Measurements from ENCODE around the gene GATAD2B.
A peak's percentile ranks its signal among the peaks of the same experiment; 100 is the strongest.
"Not testable (repeated sequence)": the region's sequence is repeated elsewhere in the genome, so short reads cannot be mapped to it uniquely, and the experiment has no call there.

The GATAD2B gene

GRCh38 chr1:153891042-153891441 is 31.7 kb downstream of the GATAD2B start:
- peaks cover 0 to 15% (median 6%) of the 10 kb centered on the region in 4 experiments for H3K4me1 ChIP-seq (ENCODE audit: control extremely low read depth in 1 of 4, control insufficient read depth in 4 of 4, insufficient read depth in 4 of 4, low read length in 3 of 4)
- POLR2A ChIA-PET; H3K27ac ChIP-seq (ENCODE audit: insufficient read depth in 1 of 2, low read depth in 1 of 2, low read length in 2 of 2, poor library complexity in 1 of 2, severe bottlenecking in 2 of 2); H3K9me3 ChIP-seq (ENCODE audit: control extremely low read depth in 1 of 5, control insufficient read depth in 4 of 5, insufficient read depth in 2 of 5, low read depth in 1 of 5, low read length in 4 of 5); CTCF ChIA-PET; DNase-seq; H3K27me3 ChIP-seq (replicated peaks in 2 of 5; ENCODE audit: control insufficient read depth in 4 of 5, insufficient read depth in 5 of 5, low read length in 4 of 5); H3K4me3 ChIP-seq (ENCODE audit: control insufficient read depth in 1 of 7, extremely low read depth in 1 of 7, insufficient read depth in 4 of 7, low read depth in 2 of 7, low read length in 6 of 7): not testable (repeated sequence)
- peaks cover 5 to 14% (median 13%) of the 10 kb centered on the region in 4 experiments for H3K36me3 ChIP-seq (ENCODE audit: control insufficient read depth in 4 of 4, insufficient read depth in 4 of 4, low read length in 3 of 4)
- WGBS (ENCODE audit: insufficient coverage): 100% methylated on average over 1 of the region's 7 CpGs

GRCh38 chr1:153888533-153888932 is 34.2 kb downstream of the GATAD2B start:
- H3K36me3 ChIP-seq (ENCODE audit: control insufficient read depth in 4 of 4, insufficient read depth in 4 of 4, low read length in 3 of 4): peaks cover 4 to 14% (median 6%) of the 10 kb centered on the region in 4 experiments
- CTCF ChIA-PET: interaction anchor here (1.0 to 1.1 kb wide), 2 partner anchors 9 to 13 kb away, joined by 3 read pairs; no protein-coding TSS in a partner anchor
- POLR2A ChIA-PET: no interaction called here
- H3K4me1 ChIP-seq (ENCODE audit: control extremely low read depth in 1 of 4, control insufficient read depth in 4 of 4, insufficient read depth in 4 of 4, low read length in 3 of 4): peaks cover 0 to 16% (median 6%) of the 10 kb centered on the region in 4 experiments
- WGBS (ENCODE audit: insufficient coverage): 6% methylated on average over 3 of the region's 3 CpGs
- peak overlapping the region in 1 of 2 experiments; percentile 63 for H3K27ac ChIP-seq (ENCODE audit: insufficient read depth in 1 of 2, low read depth in 1 of 2, low read length in 2 of 2, poor library complexity in 1 of 2, severe bottlenecking in 2 of 2)
- no peaks in the 10 kb centered on the region for H3K9me3 ChIP-seq (ENCODE audit: control extremely low read depth in 1 of 5, control insufficient read depth in 4 of 5, insufficient read depth in 2 of 5, low read depth in 1 of 5, low read length in 4 of 5)
- H3K4me3 ChIP-seq (ENCODE audit: control insufficient read depth in 1 of 7, extremely low read depth in 1 of 7, insufficient read depth in 4 of 7, low read depth in 2 of 7, low read length in 6 of 7): peak overlapping the region in 2 of 7 experiments; percentile 17 to 42
- peak; percentile 25 to 74 (median 65) for DNase-seq
- no peaks in the 10 kb centered on the region for H3K27me3 ChIP-seq (replicated peaks in 2 of 5; ENCODE audit: control insufficient read depth in 4 of 5, insufficient read depth in 5 of 5, low read length in 4 of 5)

- ChIA-PET POLR2A (interaction anchor here (1.2 kb wide), 1 partner anchor 38 kb away, joined by 3 read pairs; no protein-coding TSS in a partner anchor), CTCF (no interaction called here)
- no peaks in the 10 kb centered on the region for H3K9me3 ChIP-seq (ENCODE audit: control extremely low read depth in 1 of 5, control insufficient read depth in 4 of 5, insufficient read depth in 2 of 5, low read depth in 1 of 5, low read length in 4 of 5)
- no peaks in the 10 kb centered on the region for H3K27me3 ChIP-seq (replicated peaks in 2 of 5; ENCODE audit: control insufficient read depth in 4 of 5, insufficient read depth in 5 of 5, low read length in 4 of 5)
- DNase-seq: no peak
- H3K4me3 ChIP-seq (ENCODE audit: control insufficient read depth in 1 of 7, extremely low read depth in 1 of 7, insufficient read depth in 4 of 7, low read depth in 2 of 7, low read length in 6 of 7): no peak overlapping the region
- peaks cover 3 to 5% (median 4%) of the 10 kb centered on the region in 4 experiments for H3K36me3 ChIP-seq (ENCODE audit: control insufficient read depth in 4 of 4, insufficient read depth in 4 of 4, low read length in 3 of 4)
- no CpG with 5 or more reads among the region's 3 CpGs for WGBS (ENCODE audit: insufficient coverage)
- H3K4me1 ChIP-seq (ENCODE audit: control extremely low read depth in 1 of 4, control insufficient read depth in 4 of 4, insufficient read depth in 4 of 4, low read length in 3 of 4): peaks cover 11 to 35% (median 21%) of the 10 kb centered on the region in 4 experiments
- no peak overlapping the region for H3K27ac ChIP-seq (ENCODE audit: insufficient read depth in 1 of 2, low read depth in 1 of 2, low read length in 2 of 2, poor library complexity in 1 of 2, severe bottlenecking in 2 of 2)
Measured at GRCh38 chr1:153886127-153886526, 36.6 kb downstream of the GATAD2B start.

GRCh38 chr1:153883223-153883622 is 39.5 kb downstream of the GATAD2B start:
- Histone ChIP-seq H3K9me3 (ENCODE audit: control extremely low read depth in 1 of 5, control insufficient read depth in 4 of 5, insufficient read depth in 2 of 5, low read depth in 1 of 5, low read length in 4 of 5) (no peaks in the 10 kb centered on the region), H3K4me1 (ENCODE audit: control extremely low read depth in 1 of 4, control insufficient read depth in 4 of 4, insufficient read depth in 4 of 4, low read length in 3 of 4) (peaks cover 11 to 34% (median 26%) of the 10 kb centered on the region in 4 experiments), H3K27ac (ENCODE audit: insufficient read depth in 1 of 2, low read depth in 1 of 2, low read length in 2 of 2, poor library complexity in 1 of 2, severe bottlenecking in 2 of 2) (no peak overlapping the region), H3K36me3 (ENCODE audit: control insufficient read depth in 4 of 4, insufficient read depth in 4 of 4, low read length in 3 of 4) (peaks cover 0 to 5% (median 2%) of the 10 kb centered on the region in 4 experiments), H3K27me3 (replicated peaks in 2 of 5; ENCODE audit: control insufficient read depth in 4 of 5, insufficient read depth in 5 of 5, low read length in 4 of 5) (no peaks in the 10 kb centered on the region), H3K4me3 (ENCODE audit: control insufficient read depth in 1 of 7, extremely low read depth in 1 of 7, insufficient read depth in 4 of 7, low read depth in 2 of 7, low read length in 6 of 7) (no peak overlapping the region)
- DNase-seq: peak in 2 of 3 donors; percentile 19 to 56
- POLR2A ChIA-PET: interaction anchor here (0.6 kb wide), 1 partner anchor 11 kb away, joined by 3 read pairs; no protein-coding TSS in a partner anchor
- CTCF ChIA-PET: interaction anchor here (1.1 to 2.4 kb wide), 4 partner anchors 12 to 36 kb away, joined by 3 to 12 read pairs (median 6); no protein-coding TSS in a partner anchor
- WGBS (ENCODE audit: insufficient coverage): 100% methylated on average over 3 of the region's 4 CpGs

GRCh38 chr1:153882296-153882912 is 40.4 kb downstream of the GATAD2B start:
- Histone ChIP-seq H3K4me3 (ENCODE audit: control insufficient read depth in 1 of 7, extremely low read depth in 1 of 7, insufficient read depth in 4 of 7, low read depth in 2 of 7, low read length in 6 of 7) (no peak overlapping the region), H3K27me3 (replicated peaks in 2 of 5; ENCODE audit: control insufficient read depth in 4 of 5, insufficient read depth in 5 of 5, low read length in 4 of 5) (no peaks in the 10 kb centered on the region), H3K9me3 (ENCODE audit: control extremely low read depth in 1 of 5, control insufficient read depth in 4 of 5, insufficient read depth in 2 of 5, low read depth in 1 of 5, low read length in 4 of 5) (no peaks in the 10 kb centered on the region), H3K4me1 (ENCODE audit: control extremely low read depth in 1 of 4, control insufficient read depth in 4 of 4, insufficient read depth in 4 of 4, low read length in 3 of 4) (peaks cover 11 to 34% (median 24%) of the 10 kb centered on the region in 4 experiments), H3K36me3 (ENCODE audit: control insufficient read depth in 4 of 4, insufficient read depth in 4 of 4, low read length in 3 of 4) (peaks cover 0 to 5% (median under 1%) of the 10 kb centered on the region in 4 experiments), H3K27ac (ENCODE audit: insufficient read depth in 1 of 2, low read depth in 1 of 2, low read length in 2 of 2, poor library complexity in 1 of 2, severe bottlenecking in 2 of 2) (no peak overlapping the region)
- POLR2A ChIA-PET: no interaction called here
- 92% methylated on average over 2 of the region's 3 CpGs for WGBS (ENCODE audit: insufficient coverage)
- CTCF ChIA-PET: interaction anchor here (1.0 to 2.3 kb wide), 5 partner anchors 17 to 86 kb away, joined by 3 to 6 read pairs (median 5); no protein-coding TSS in a partner anchor
- peak in 1 of 3 donors; percentile 24 for DNase-seq

GRCh38 chr1:153881751-153882150 is 41.0 kb downstream of the GATAD2B start:
- CTCF ChIA-PET: interaction anchor here (1.0 to 2.3 kb wide), 4 partner anchors 16 to 85 kb away, joined by 3 to 9 read pairs (median 4); no protein-coding TSS in a partner anchor
- peaks cover 11 to 34% (median 24%) of the 10 kb centered on the region in 4 experiments for H3K4me1 ChIP-seq (ENCODE audit: control extremely low read depth in 1 of 4, control insufficient read depth in 4 of 4, insufficient read depth in 4 of 4, low read length in 3 of 4)
- H3K9me3 ChIP-seq (ENCODE audit: control extremely low read depth in 1 of 5, control insufficient read depth in 4 of 5, insufficient read depth in 2 of 5, low read depth in 1 of 5, low read length in 4 of 5): no peaks in the 10 kb centered on the region
- DNase-seq: peak in 2 of 3 donors; percentile 28 to 40
- peak overlapping the region in 1 of 2 experiments; percentile 40 for H3K27ac ChIP-seq (ENCODE audit: insufficient read depth in 1 of 2, low read depth in 1 of 2, low read length in 2 of 2, poor library complexity in 1 of 2, severe bottlenecking in 2 of 2)
- no peaks in the 10 kb centered on the region for H3K27me3 ChIP-seq (replicated peaks in 2 of 5; ENCODE audit: control insufficient read depth in 4 of 5, insufficient read depth in 5 of 5, low read length in 4 of 5)
- POLR2A ChIA-PET: interaction anchor here (0.6 kb wide), 1 partner anchor 1293 kb away, joined by 4 read pairs; no protein-coding TSS in a partner anchor
- H3K4me3 ChIP-seq (ENCODE audit: control insufficient read depth in 1 of 7, extremely low read depth in 1 of 7, insufficient read depth in 4 of 7, low read depth in 2 of 7, low read length in 6 of 7): peak overlapping the region in 2 of 7 experiments; percentile 32 to 51
- WGBS (ENCODE audit: insufficient coverage): 27% methylated on average over 4 of the region's 9 CpGs
- H3K36me3 ChIP-seq (ENCODE audit: control insufficient read depth in 4 of 4, insufficient read depth in 4 of 4, low read length in 3 of 4): peaks cover 0 to under 1% (median 0%) of the 10 kb centered on the region in 4 experiments

GRCh38 chr1:153880962-153881361 is 41.8 kb downstream of the GATAD2B start:
- H3K4me3 ChIP-seq (ENCODE audit: control insufficient read depth in 1 of 7, extremely low read depth in 1 of 7, insufficient read depth in 4 of 7, low read depth in 2 of 7, low read length in 6 of 7): peak overlapping the region in 4 of 7 experiments; percentile 11 to 36 (median 26)

More at GRCh38 chr1:153880962-153881361, 41.8 kb downstream of the GATAD2B start:
- ChIA-PET CTCF (interaction anchor here (1.2 to 2.3 kb wide), 4 partner anchors 15 to 84 kb away, joined by 3 to 9 read pairs (median 4); no protein-coding TSS in a partner anchor), POLR2A (interaction anchor here (0.6 to 0.7 kb wide), 2 partner anchors 9 to 29 kb away, joined by 3 read pairs; no protein-coding TSS in a partner anchor)
- 13% methylated on average over 2 of the region's 5 CpGs for WGBS (ENCODE audit: insufficient coverage)
- H3K9me3 ChIP-seq (ENCODE audit: control extremely low read depth in 1 of 5, control insufficient read depth in 4 of 5, insufficient read depth in 2 of 5, low read depth in 1 of 5, low read length in 4 of 5): no peaks in the 10 kb centered on the region
- DNase-seq: peak; percentile 67 to 92 (median 90)
- no peaks in the 10 kb centered on the region for H3K27me3 ChIP-seq (replicated peaks in 2 of 5; ENCODE audit: control insufficient read depth in 4 of 5, insufficient read depth in 5 of 5, low read length in 4 of 5)
- H3K36me3 ChIP-seq (ENCODE audit: control insufficient read depth in 4 of 4, insufficient read depth in 4 of 4, low read length in 3 of 4): no peaks in the 10 kb centered on the region
- H3K4me1 ChIP-seq (ENCODE audit: control extremely low read depth in 1 of 4, control insufficient read depth in 4 of 4, insufficient read depth in 4 of 4, low read length in 3 of 4): peaks cover 11 to 34% (median 24%) of the 10 kb centered on the region in 4 experiments
- H3K27ac ChIP-seq (ENCODE audit: insufficient read depth in 1 of 2, low read depth in 1 of 2, low read length in 2 of 2, poor library complexity in 1 of 2, severe bottlenecking in 2 of 2): peak overlapping the region; percentile 7 to 40
